Fibroblast of upper back skin (primary cell): ENCODE measurements around the gene PPEF1.
A peak's percentile ranks its signal among the peaks of the same experiment; 100 is the strongest.
"Not testable (repeated sequence)": the region's sequence is repeated elsewhere in the genome, so short reads cannot be mapped to it uniquely, and the experiment has no call there.

Experiments used
- DNase-seq: peaks from one replicate; pipeline ENCODE4 v3.0.0-alpha.2; 2013

Gene PPEF1

GRCh38 chrX:18702362-18703195 lies 4.9 kb upstream of the PPEF1 start:
- no peak for DNase-seq

GRCh38 chrX:18709833-18710232 lies 2.4 kb downstream of the PPEF1 start:
- DNase-seq = no peak

- no peak for DNase-seq
Observed at GRCh38 chrX:18714910-18715309, 7.5 kb downstream of the PPEF1 start.

GRCh38 chrX:18719852-18720251 lies 12.4 kb downstream of the PPEF1 start:
- no peak for DNase-seq

DNA sequence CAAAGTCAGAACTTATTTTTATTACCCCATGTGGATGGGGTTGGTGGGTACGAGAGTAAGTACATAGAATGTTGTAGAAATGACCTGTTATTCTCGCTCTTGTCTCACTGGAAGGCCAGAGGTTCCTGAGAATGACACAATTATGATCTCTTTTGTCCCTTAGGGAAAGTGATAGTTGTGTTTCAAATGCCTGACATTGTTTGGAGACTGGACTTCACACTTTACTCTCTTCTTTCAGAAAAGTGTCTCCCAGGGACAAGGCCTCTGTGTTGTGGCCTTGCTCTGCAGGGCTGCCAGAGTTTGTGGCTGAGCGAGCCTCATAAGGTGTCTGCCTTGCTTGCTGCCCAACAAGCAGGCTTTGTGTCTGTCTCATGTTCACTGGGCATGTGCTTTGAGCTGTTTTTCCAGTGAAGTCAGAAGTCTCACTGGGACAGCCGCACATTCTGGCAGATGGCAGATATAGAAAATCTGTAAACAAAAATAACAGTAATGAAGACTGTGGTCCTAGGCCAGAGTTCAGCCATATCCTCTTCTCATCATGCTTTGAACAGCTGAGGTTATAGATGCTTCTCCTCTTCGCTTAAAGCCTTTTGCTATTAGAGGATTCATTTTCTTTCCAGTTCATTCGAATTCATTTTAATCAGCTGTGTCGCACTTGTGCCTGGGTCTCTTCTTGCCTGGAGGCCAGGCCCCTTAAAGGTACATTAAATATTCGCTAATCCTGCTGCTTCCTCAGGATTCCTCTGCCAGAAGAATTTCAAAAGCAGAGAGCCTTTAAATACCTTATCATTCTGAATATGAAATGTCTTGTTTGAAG lies 14.4 kb downstream of the PPEF1 start:
- no peak for DNase-seq

- no peak for DNase-seq
Observed at GRCh38 chrX:18722500-18723071, 15.1 kb downstream of the PPEF1 start.

DNA sequence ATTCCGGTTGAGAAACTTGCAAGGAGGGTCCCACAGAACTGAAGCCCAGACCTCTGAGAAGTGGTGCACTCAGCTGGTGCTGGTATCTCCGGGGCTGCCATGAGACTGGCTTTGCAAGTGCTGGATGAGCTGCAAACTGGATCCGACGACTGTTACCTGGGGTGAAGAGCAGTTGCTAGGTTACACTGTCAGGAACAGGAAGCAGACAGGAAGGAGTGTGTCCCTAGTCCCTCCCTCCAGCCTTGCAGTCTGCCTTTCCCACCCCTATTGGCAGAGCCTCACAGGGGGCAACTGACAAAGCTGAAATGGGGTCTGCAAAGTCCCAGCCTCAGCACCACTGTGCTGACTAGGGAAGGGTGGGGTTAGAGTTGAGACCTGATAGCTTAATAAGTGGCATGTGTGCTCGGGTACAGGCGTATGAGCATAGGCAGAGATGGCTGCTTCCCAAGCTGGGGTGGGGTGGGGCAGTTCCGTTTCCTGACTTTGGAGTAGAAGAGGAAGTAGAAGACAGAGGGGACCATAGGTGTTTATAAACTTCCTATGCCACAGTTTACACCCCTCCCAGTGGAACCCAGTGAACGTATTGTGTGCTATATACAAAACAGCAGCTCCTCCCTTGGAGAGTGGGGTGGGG lies 18.0 kb downstream of the PPEF1 start:
- no peak for DNase-seq

DNA sequence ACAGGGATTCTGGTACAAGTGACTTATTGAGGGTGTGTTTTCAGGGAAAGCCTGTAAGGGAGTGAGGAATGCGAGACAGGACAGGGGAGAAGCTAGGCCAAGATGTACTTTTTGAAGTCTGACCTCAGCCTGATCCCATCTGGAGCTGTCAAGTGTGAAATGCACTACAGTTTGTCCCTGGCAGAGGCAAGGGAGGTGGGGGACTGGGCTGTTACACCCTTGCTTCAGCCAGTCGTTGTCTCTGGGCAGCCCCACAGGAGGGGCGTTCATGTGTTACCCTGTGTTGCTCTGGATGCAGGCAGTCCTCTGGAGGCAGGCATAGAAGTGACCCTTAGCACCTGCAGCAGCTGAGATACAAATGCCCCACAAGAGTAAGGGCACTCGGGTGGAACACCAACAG lies 25.8 kb downstream of the PPEF1 start:
- DNase-seq = no peak

GRCh38 chrX:18739609-18740008 lies 32.2 kb downstream of the PPEF1 start:
- DNase-seq = not testable (repeated sequence)

GRCh38 chrX:18748499-18748898 lies 41.1 kb downstream of the PPEF1 start:
- no peak for DNase-seq

- peak; percentile 37 for DNase-seq
Observed at GRCh38 chrX:18753631-18754030, 46.2 kb downstream of the PPEF1 start.

- DNase-seq = no peak
Observed at GRCh38 chrX:18755651-18756050, 48.2 kb downstream of the PPEF1 start.

DNA sequence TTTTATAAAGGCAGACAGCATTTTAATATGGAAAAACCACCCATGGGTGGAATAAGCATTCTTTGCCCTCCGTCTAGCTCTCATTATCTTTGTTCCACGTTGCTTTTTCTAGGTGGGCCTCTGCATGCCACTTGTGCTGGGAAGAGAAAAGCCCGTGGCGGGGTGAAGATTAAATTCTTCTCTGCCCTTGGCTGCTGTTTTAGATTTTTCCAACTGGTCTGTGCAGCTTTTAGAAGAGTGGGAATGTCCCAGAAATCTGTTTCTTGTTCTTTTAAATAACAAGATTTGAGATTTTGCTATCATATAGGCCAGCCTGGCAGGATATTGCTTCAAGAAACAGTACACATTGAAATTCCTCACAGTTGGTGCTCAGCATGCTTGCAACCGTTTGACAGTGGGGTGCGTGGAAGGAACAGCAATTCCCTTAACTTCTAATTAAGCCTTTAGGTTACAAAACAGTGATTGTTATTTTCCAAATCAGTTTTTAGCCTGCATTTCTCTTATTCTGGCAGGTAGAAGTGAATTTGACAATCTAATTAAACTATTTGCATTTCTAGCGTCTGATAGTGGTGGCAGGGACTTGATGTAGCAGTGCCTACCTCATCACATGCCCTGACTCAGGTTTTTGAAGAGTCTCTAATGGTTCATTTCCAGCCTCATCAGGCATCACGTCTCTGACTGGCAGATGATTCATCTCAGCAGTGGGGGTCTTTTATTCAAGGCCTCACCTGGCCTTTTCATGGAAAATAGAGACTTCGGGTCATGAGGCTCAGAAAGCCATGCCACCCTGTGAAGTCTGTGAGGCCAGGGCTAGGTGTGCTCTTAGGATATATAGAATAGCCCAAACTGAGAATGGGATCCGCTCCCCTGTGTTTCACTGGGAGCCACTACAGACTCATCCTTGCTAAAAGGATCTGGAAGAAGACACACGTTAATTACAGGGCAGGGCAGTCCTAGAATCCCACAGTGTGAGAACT lies 50.8 kb downstream of the PPEF1 start:
- DNase-seq = no peak

DNA sequence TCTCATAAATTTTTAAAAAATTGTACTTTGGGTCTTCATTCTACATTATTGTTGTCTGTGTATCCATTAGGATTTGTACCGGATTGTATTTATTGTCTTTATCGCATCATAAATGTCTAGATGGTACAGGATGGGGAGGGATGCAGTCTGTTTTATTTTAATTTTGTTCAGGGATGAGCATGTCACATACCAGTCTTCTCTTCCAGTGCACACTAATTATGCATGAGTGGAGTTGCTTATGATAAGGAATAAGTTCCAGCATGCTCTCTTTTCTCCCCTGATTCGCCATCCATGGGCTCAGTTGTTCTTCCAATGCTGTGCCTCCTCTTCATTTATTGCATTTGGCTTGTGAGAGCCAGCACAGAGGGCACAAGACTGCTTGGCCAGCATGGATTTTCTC lies 54.3 kb downstream of the PPEF1 start:
- DNase-seq = no peak

- DNase-seq = not testable (repeated sequence)
Observed at GRCh38 chrX:18763106-18763505, 55.7 kb downstream of the PPEF1 start.

DNA sequence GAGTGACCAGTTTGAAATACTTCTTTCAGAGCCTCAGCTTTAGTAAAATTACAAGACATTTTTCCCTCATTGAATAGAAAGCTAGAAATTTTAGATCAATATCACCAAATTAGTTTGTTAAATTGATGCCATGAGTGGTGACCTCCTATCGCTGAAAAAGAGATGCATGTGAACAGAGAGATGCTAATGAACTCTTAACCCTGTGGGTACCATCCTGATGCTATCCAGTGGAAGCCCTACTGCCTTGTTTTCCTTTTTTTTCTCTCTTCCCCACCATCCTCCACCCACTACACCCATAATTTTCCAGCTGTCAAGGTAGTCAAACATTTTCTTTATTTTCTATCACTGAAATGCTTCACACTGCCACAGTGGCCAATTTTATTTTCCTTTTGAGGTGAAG lies 61.9 kb downstream of the PPEF1 start:
- DNase-seq = no peak

- peak; percentile 9 for DNase-seq
Observed at GRCh38 chrX:18769812-18770573, 62.5 kb downstream of the PPEF1 start.

DNA sequence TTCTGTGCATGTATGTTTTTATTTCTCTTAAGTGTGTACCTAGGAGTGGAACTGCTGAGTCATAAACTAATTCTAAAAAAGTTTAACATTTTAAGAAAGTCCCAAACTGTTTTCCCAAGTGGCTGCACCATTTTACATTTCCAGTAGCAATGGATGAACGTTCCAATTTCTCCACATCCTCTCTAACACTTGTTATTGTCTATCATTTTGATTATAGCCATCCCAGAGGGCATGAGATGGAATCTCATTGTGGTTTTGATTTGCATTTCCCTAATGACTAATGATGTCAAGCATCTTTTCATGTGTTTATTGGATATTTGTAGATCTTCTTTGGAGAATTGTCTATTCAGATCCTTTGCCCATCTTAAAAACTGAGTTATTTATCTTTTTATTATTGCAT lies 82.5 kb downstream of the PPEF1 start:
- no peak for DNase-seq

DNA sequence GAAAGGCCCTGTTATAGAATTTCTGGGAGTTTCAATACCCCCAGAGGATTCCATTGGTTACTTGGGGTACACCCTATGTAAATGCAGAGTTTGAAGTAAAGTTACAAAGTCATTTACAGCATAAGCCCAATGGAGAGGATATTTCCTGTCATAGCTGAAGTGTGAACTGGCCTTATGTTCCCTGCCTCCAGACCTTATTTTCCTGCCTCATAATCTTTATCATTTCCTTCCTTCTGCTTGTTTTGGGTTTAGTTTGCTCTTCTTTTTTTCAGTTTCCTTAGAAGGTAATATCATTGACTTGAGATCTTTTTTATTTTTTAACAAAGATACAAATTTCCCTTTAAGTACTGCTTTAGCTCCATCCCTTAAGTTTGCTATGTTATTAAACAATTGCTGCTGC lies 85.4 kb downstream of the PPEF1 start:
- no peak for DNase-seq

DNA sequence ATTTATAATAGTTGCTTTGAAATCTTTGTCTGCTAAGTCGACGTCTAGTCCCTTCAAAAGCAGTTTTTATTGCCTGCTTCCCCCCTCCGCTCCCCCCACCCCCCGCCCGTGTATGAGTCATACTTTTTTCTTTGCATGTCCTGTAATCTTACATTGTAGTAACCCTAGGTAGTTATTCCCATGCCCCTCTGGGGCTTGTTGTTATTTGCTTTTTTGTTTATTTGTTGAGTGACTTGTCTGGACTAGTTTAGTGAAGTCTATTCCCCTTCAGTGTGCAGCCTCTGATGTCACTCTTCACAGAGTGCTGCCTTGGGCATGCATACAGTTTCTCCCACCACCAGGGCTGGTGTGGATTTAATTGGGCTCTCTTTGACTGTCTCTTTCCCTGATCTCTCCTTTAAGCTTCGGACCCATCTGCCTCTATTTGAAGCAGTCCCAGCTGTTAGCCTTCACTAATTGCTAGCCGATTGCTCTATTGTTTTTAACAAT lies 86.2 kb downstream of the PPEF1 start:
- DNase-seq = no peak

GRCh38 chrX:18797141-18797540 lies 89.7 kb downstream of the PPEF1 start:
- no peak for DNase-seq
